ENCODE results near the gene THBS3. TPM values are rescaled to one million over a fixed set of nuclear protein-coding genes. Genes with fewer than 3 reads are reported as not detected.

THBS3 gene
- total RNA-seq, 2 experiments from 2014 or later: 13.4 to 15.0 TPM

- Mint-ChIP-seq H3K4me3 (no peak overlapping the region), H3K36me3 (ENCODE audit: low read depth) (no peaks in the 10 kb centered on the region), H3K9me3 (ENCODE audit: insufficient read depth) (no peaks in the 10 kb centered on the region), H3K27ac (no peak overlapping the region), H3K4me1 (ENCODE audit: low read depth) (peaks cover 30% of the 10 kb centered on the region), H3K27me3 (ENCODE audit: low read depth) (no peaks in the 10 kb centered on the region)
- no peak for DNase-seq
- ChIA-PET CTCF (interaction anchor here (0.9 to 7.5 kb wide), 9 partner anchors 9 to 67 kb away, joined by 4 to 134 read pairs (median 17); partner anchors contain the start of genes CLK2 and KRTCAP2), POLR2A (interaction anchor here (0.6 kb wide), 1 partner anchor 19 kb away, joined by 3 read pairs; no protein-coding TSS in a partner anchor)
- ATAC-seq: no peak
These were observed 1.6 kb downstream of the THBS3 start for GRCh38 chr1:155205969-155206593.

- H3K9me3 Mint-ChIP-seq (ENCODE audit: insufficient read depth): no peaks in the 10 kb centered on the region
- ChIA-PET CTCF (interaction anchor here (0.9 to 7.5 kb wide), 4 partner anchors 8 to 21 kb away, joined by 5 to 134 read pairs (median 15); no protein-coding TSS in a partner anchor), POLR2A (interaction anchor here (2.8 to 3.4 kb wide), 2 partner anchors 11 to 22 kb away, joined by 7 to 10 read pairs; no protein-coding TSS in a partner anchor)
- no peaks in the 10 kb centered on the region for H3K36me3 Mint-ChIP-seq (ENCODE audit: low read depth)
- no peak overlapping the region for H3K27ac Mint-ChIP-seq
- peaks cover 24% of the 10 kb centered on the region for H3K4me1 Mint-ChIP-seq (ENCODE audit: low read depth)
- no peak overlapping the region for H3K4me3 Mint-ChIP-seq
- no peak for DNase-seq
- no peaks in the 10 kb centered on the region for H3K27me3 Mint-ChIP-seq (ENCODE audit: low read depth)
- no peak for ATAC-seq
These were observed 2.7 kb downstream of the THBS3 start for GRCh38 chr1:155205035-155205434.

- DNase-seq: no peak
- ChIA-PET CTCF (interaction anchor here (0.9 to 7.5 kb wide), 5 partner anchors 9 to 48 kb away, joined by 3 to 134 read pairs (median 6); partner anchors contain the start of gene KRTCAP2), POLR2A (interaction anchor here (0.6 to 3.4 kb wide), 3 partner anchors 9 to 721 kb away, joined by 3 to 10 read pairs (median 7); no protein-coding TSS in a partner anchor)
- Mint-ChIP-seq H3K27me3 (ENCODE audit: low read depth) (no peaks in the 10 kb centered on the region), H3K9me3 (ENCODE audit: insufficient read depth) (no peaks in the 10 kb centered on the region), H3K4me3 (no peak overlapping the region), H3K4me1 (ENCODE audit: low read depth) (peaks cover 13% of the 10 kb centered on the region), H3K36me3 (ENCODE audit: low read depth) (no peaks in the 10 kb centered on the region), H3K27ac (peak overlapping the region; percentile 56)
- no peak for ATAC-seq
These were observed 4.8 kb downstream of the THBS3 start for GRCh38 chr1:155202731-155203515.

DNA sequence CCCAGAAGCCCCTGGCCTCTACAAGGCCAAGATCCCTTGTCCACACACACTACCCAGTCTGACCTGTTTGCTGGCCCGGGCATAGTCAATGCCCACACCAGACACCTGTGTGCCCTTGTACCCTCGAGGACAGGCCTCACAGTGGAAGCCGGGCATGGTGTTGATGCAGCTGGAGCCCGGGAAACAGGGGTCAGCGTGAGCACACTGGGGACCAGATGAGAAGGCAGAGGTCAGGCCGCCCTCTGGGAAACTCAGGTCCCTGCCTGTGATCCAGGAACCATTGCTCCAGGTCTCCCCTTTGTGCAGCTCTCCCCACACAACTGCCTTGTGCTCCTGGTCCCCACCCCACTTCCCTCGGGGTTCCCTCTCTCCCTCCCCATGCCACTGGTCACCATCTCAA is 5.5 kb downstream of the THBS3 start:
- ATAC-seq: no peak
- no peaks in the 10 kb centered on the region for H3K9me3 Mint-ChIP-seq (ENCODE audit: insufficient read depth)
- DNase-seq: no peak
- no peak overlapping the region for H3K27ac Mint-ChIP-seq
- H3K27me3 Mint-ChIP-seq (ENCODE audit: low read depth): no peaks in the 10 kb centered on the region
- no peaks in the 10 kb centered on the region for H3K36me3 Mint-ChIP-seq (ENCODE audit: low read depth)
- ChIA-PET POLR2A (interaction anchor here (3.4 kb wide), 1 partner anchor 8 kb away, joined by 10 read pairs; no protein-coding TSS in a partner anchor), CTCF (interaction anchor here (0.9 to 3.3 kb wide), 4 partner anchors 9 to 48 kb away, joined by 3 to 16 read pairs (median 3); partner anchors contain the start of gene KRTCAP2)
- H3K4me1 Mint-ChIP-seq (ENCODE audit: low read depth): peaks cover 8% of the 10 kb centered on the region
- H3K4me3 Mint-ChIP-seq: no peak overlapping the region

GRCh38 chr1:155200920-155201319 is 6.8 kb downstream of the THBS3 start:
- DNase-seq (no peak), ATAC-seq (no peak)
- no peaks in the 10 kb centered on the region for H3K36me3 Mint-ChIP-seq (ENCODE audit: low read depth)
- H3K27me3 Mint-ChIP-seq (ENCODE audit: low read depth): no peaks in the 10 kb centered on the region
- H3K4me3 Mint-ChIP-seq: no peak overlapping the region
- H3K9me3 Mint-ChIP-seq (ENCODE audit: insufficient read depth): no peaks in the 10 kb centered on the region
- ChIA-PET CTCF (interaction anchor here (1.1 kb wide), 2 partner anchors 23 to 121 kb away, joined by 3 read pairs; no protein-coding TSS in a partner anchor), POLR2A (interaction anchor here (1.6 kb wide), 1 partner anchor 26 kb away, joined by 5 read pairs; no protein-coding TSS in a partner anchor)
- no peak overlapping the region for H3K27ac Mint-ChIP-seq
- peaks cover 4% of the 10 kb centered on the region for H3K4me1 Mint-ChIP-seq (ENCODE audit: low read depth)

DNA sequence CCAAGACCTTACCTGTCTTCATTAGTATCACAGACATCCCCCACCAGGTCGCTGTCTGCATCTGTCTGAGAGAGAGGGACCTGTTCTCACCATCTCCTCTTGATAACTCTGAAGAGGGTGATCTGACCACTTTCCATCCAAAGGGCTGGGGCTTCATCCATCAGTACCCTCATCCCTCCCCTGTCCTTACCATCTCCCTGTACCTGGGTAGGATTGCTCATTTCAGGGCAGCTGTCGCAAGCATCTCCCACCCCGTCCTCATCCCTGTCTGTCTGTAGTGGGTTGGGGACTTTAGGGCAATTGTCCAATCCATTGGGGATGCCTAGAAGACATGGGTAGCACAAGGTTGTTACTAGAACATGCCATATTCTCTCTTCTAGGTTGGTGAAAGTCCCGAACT is 7.9 kb downstream of the THBS3 start:
- Mint-ChIP-seq H3K27ac (no peak overlapping the region), H3K4me1 (ENCODE audit: low read depth) (peaks cover 13% of the 10 kb centered on the region), H3K4me3 (no peak overlapping the region), H3K27me3 (ENCODE audit: low read depth) (no peaks in the 10 kb centered on the region), H3K9me3 (ENCODE audit: insufficient read depth) (no peaks in the 10 kb centered on the region), H3K36me3 (ENCODE audit: low read depth) (no peaks in the 10 kb centered on the region)
- ATAC-seq (no peak), DNase-seq (no peak)
- ChIA-PET POLR2A (no interaction called here), CTCF (no interaction called here)

- Mint-ChIP-seq H3K27me3 (ENCODE audit: low read depth) (no peaks in the 10 kb centered on the region), H3K27ac (no peak overlapping the region), H3K36me3 (ENCODE audit: low read depth) (no peaks in the 10 kb centered on the region), H3K4me1 (ENCODE audit: low read depth) (peaks cover 24% of the 10 kb centered on the region), H3K9me3 (ENCODE audit: insufficient read depth) (no peaks in the 10 kb centered on the region), H3K4me3 (no peak overlapping the region)
- POLR2A ChIA-PET: no interaction called here
- CTCF ChIA-PET: interaction anchor here (4.0 kb wide), 1 partner anchor 8 kb away, joined by 14 read pairs; the partner anchor contains the start of gene THBS3
- ATAC-seq (no peak), DNase-seq (no peak)
These were observed 9.2 kb downstream of the THBS3 start for GRCh38 chr1:155198547-155198906.

DNA sequence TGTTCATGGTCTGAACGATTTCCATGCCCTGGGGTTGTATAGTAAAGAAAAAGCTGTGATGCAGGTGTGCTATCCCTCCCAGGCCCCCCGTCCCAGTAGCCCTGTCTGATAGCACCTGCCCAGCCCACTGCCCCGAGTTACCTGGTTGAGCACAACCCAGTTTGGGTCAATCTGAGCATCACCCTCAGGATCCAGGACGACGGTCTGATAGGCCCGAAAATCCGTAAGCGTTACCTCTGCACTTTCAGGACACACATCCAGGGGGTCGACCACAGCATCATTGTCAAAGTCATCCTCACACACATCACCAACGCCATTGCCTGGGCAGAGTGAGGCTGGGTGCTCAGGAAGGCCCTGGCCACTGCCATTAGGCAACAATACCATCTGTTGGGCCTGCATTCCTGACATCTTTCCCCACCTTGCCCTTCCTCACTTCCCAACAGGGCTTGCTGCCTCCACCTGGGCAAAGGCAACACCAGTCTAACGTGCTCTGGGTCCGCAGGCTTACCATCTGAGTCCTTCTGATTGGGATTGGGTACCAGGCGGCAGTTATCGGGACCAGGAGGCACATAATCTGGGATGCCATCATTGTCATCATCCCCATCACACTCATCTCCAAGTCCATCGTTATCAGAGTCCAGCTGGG is 9.7 kb downstream of the THBS3 start:
- no peak for DNase-seq
- Mint-ChIP-seq H3K27me3 (ENCODE audit: low read depth) (no peaks in the 10 kb centered on the region), H3K36me3 (ENCODE audit: low read depth) (no peaks in the 10 kb centered on the region), H3K9me3 (ENCODE audit: insufficient read depth) (no peaks in the 10 kb centered on the region), H3K4me3 (no peak overlapping the region), H3K4me1 (ENCODE audit: low read depth) (peaks cover 29% of the 10 kb centered on the region), H3K27ac (no peak overlapping the region)
- ChIA-PET POLR2A (no interaction called here), CTCF (interaction anchor here (1.2 to 4.0 kb wide), 2 partner anchors 9 to 52 kb away, joined by 3 to 14 read pairs; partner anchors contain the start of gene THBS3)
- no peak for ATAC-seq

DNA sequence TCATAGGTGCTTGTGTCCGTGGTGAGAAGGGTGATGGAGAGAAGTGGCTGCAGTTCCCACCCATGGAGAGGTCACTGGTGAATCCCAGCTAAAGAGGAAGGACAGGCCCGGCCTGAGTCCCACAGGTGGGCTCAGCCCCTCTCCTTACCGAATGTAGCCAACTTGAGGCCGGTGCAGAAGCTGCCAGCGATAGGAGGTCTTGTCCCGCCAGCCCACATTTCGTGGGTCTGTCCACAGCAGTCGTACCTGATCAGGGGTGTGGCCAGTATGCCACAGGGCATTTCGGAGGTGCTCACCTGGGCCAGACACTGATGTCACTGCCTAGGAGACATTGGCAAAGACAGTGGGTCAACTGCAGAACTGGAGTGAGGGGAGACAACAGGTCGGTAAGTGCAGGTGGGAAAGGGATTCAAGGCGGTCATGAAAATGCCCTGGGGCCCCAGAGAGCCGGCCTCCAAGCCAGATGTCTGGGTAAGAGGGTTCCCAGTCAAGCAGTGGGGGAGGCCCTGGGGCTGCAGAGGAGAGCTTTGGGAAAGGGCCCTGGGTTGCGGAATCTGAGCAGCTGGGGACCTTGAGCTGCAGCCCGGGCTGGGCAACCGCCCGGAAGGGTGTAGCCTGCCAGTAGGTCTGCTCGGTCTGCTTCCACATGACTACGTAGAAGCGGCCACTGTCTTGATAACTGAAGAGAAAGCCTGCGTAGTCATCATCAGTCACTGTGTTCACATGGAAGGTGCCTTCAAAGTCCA is 10.6 kb downstream of the THBS3 start:
- H3K4me3 Mint-ChIP-seq: no peak overlapping the region
- POLR2A ChIA-PET: no interaction called here
- H3K4me1 Mint-ChIP-seq (ENCODE audit: low read depth): peaks cover 37% of the 10 kb centered on the region
- no peak overlapping the region for H3K27ac Mint-ChIP-seq
- no peaks in the 10 kb centered on the region for H3K27me3 Mint-ChIP-seq (ENCODE audit: low read depth)
- no peaks in the 10 kb centered on the region for H3K36me3 Mint-ChIP-seq (ENCODE audit: low read depth)
- H3K9me3 Mint-ChIP-seq (ENCODE audit: insufficient read depth): no peaks in the 10 kb centered on the region
- CTCF ChIA-PET: interaction anchor here (1.2 to 4.0 kb wide), 3 partner anchors 9 to 53 kb away, joined by 3 to 14 read pairs (median 3); partner anchors contain the start of gene THBS3
- DNase-seq (no peak), ATAC-seq (no peak)

GRCh38 chr1:155196103-155196892 is 11.4 kb downstream of the THBS3 start:
- H3K27me3 Mint-ChIP-seq (ENCODE audit: low read depth): no peaks in the 10 kb centered on the region
- POLR2A ChIA-PET: interaction anchor here (0.6 to 1.0 kb wide), 2 partner anchors 12 to 87 kb away, joined by 3 read pairs; partner anchors contain the start of gene THBS3
- H3K27ac Mint-ChIP-seq: no peak overlapping the region
- ATAC-seq (no peak), DNase-seq (no peak)
- CTCF ChIA-PET: interaction anchor here (1.2 to 4.0 kb wide), 3 partner anchors 10 to 111 kb away, joined by 3 to 14 read pairs (median 3); partner anchors contain the start of gene THBS3
- H3K36me3 Mint-ChIP-seq (ENCODE audit: low read depth): no peaks in the 10 kb centered on the region
- peak overlapping the region; percentile 65 for H3K4me3 Mint-ChIP-seq
- H3K9me3 Mint-ChIP-seq (ENCODE audit: insufficient read depth): no peaks in the 10 kb centered on the region
- peaks cover 40% of the 10 kb centered on the region for H3K4me1 Mint-ChIP-seq (ENCODE audit: low read depth)
